Ascending aorta (tissue), 2 donors: ENCODE data around the gene ZBTB22. TPM values are rescaled to one million over a fixed set of nuclear protein-coding genes. Genes with fewer than 3 reads are reported as not detected.
"Not testable (repeated sequence)": the region's sequence is repeated elsewhere in the genome, so short reads cannot be mapped to it uniquely, and the experiment has no call there.

Experiments
- DNase-seq, 2 donors: peaks; one replicate each; pipeline ENCODE4 v3.0.0-alpha.2; 2019; ENCODE audit warnings: low spot score in 2 of 2
- H3K27ac ChIP-seq, 2 donors: fragments of 200-600 bp; sonication (generic); one replicate each; pipeline ENCODE4 v1.5.1; 2016 to 2017; ENCODE audit warnings: mild to moderate bottlenecking in 1 of 2
- H3K27me3 ChIP-seq: fragments of 200-600 bp; sonication (generic); one replicate; pipeline ENCODE4 v1.5.1; 2017
- H3K36me3 ChIP-seq, 2 donors: fragments of 200-600 bp; sonication (generic); one replicate each; pipeline ENCODE4 v1.5.1; 2016
- H3K4me1 ChIP-seq, 2 donors: fragments of 200-600 bp; sonication (generic); one replicate each; pipeline ENCODE4 v1.5.1; 2016 to 2017; ENCODE audit warnings: mild to moderate bottlenecking in 1 of 2
- H3K4me3 ChIP-seq, 2 donors: fragments of 200-600 bp; sonication (generic); one replicate each; pipeline ENCODE4 v1.5.1; 2016 to 2017; ENCODE audit warnings: mild to moderate bottlenecking in 1 of 2
- H3K9me3 ChIP-seq, 2 donors: fragments of 200-600 bp; sonication (generic); one replicate each; pipeline ENCODE4 v1.5.1; 2016
- intact Hi-C: fragments of 100-400 bp; cut with DNase I; formaldehyde crosslinking; loops from one replicate; pipeline ENCODE4 v1.15.1; 2023
- total RNA-seq: library from RNA; depleted of rRNA; stranded (reverse); fragments of >200 nt; gene quantifications from one replicate; pipeline ENCODE4 v1.1.0, GENCODE V29; 2016
- TF ChIP-seq, protein P1 (sequence below), 3 experiments: fragments of 200-600 bp in 2 of 3; fragments of 450-650 bp in 1 of 3; sonication (generic) in 2 of 3; IDR thresholded peaks; one replicate each; pipeline ENCODE4 v1.5.1; 2016 to 2019; ENCODE audit warnings: antibody characterized with exemption in 3 of 3, mild to moderate bottlenecking in 1 of 3, moderate library complexity in 1 of 3

The ZBTB22 gene, protein sequence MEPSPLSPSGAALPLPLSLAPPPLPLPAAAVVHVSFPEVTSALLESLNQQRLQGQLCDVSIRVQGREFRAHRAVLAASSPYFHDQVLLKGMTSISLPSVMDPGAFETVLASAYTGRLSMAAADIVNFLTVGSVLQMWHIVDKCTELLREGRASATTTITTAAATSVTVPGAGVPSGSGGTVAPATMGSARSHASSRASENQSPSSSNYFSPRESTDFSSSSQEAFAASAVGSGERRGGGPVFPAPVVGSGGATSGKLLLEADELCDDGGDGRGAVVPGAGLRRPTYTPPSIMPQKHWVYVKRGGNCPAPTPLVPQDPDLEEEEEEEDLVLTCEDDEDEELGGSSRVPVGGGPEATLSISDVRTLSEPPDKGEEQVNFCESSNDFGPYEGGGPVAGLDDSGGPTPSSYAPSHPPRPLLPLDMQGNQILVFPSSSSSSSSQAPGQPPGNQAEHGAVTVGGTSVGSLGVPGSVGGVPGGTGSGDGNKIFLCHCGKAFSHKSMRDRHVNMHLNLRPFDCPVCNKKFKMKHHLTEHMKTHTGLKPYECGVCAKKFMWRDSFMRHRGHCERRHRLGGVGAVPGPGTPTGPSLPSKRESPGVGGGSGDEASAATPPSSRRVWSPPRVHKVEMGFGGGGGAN
- 35.5 TPM for total RNA-seq

DNA sequence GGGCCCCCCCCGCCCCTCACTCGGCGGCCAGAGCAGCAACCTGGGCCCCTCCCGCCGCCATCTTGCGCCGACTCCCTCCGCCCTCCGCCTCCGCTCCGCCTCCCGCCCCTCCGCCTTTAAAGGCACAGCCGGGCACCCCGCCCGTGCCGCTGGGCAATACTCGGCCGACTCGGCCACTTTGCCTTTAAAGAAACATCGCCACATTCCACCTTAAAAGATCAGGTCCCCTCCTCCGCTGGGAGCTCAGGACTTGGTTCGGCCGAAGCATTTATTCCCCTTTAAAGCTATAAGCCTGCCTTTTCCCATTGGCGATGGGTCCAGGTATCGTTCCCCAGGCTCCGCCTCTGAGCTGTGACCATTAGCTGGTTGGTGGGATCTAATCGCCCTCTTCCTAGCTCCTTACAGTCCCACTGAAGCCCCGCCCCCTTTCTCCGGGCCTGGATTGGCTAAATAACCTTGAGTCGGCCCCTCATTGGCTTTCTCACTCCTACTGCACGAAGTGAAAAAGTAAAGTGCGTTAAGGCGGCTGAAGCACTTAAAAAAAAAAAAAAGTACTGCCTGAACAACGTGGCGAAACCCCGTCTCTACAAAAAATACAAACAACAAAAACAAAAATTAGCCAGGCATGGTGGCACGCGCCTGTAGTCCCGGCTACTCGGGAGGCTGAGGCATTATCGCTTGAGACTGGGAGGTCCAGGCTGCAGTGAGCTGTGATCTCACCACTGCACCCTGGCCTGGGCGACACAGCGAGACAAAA lies at the start of gene ZBTB22:
TSS of gene ZBTB22 (minus strand) at position 76 of the 757 bp plus-strand sequence. CDS start 828 bp downstream, outside the sequence.
- Histone ChIP-seq H3K36me3 (peaks cover 17 to 28% of the 10 kb centered on the region in 2 donors), H3K27me3 (no peaks in the 10 kb centered on the region), H3K4me1 (peaks cover 20 to 49% of the 10 kb centered on the region in 2 donors), H3K4me3 (peak within 1 kb of the TSS; percentile 59 to 64), H3K27ac (peak within 1 kb of the TSS; percentile 75 to 93), H3K9me3 (no peaks in the 10 kb centered on the region)
- intact Hi-C loops = loop anchor here (1.0 to 10.0 kb wide), 3 partner anchors 19 to 1653 kb away; partner anchors contain the start of genes C6orf47, CSNK2B, GPANK1 and HSD17B8
- TF ChIP-seq, protein P1, sequence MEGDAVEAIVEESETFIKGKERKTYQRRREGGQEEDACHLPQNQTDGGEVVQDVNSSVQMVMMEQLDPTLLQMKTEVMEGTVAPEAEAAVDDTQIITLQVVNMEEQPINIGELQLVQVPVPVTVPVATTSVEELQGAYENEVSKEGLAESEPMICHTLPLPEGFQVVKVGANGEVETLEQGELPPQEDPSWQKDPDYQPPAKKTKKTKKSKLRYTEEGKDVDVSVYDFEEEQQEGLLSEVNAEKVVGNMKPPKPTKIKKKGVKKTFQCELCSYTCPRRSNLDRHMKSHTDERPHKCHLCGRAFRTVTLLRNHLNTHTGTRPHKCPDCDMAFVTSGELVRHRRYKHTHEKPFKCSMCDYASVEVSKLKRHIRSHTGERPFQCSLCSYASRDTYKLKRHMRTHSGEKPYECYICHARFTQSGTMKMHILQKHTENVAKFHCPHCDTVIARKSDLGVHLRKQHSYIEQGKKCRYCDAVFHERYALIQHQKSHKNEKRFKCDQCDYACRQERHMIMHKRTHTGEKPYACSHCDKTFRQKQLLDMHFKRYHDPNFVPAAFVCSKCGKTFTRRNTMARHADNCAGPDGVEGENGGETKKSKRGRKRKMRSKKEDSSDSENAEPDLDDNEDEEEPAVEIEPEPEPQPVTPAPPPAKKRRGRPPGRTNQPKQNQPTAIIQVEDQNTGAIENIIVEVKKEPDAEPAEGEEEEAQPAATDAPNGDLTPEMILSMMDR (IDR thresholded peaks at IDR 0.05) = no peak
- peak; percentile 99 to 100 for DNase-seq

DNA sequence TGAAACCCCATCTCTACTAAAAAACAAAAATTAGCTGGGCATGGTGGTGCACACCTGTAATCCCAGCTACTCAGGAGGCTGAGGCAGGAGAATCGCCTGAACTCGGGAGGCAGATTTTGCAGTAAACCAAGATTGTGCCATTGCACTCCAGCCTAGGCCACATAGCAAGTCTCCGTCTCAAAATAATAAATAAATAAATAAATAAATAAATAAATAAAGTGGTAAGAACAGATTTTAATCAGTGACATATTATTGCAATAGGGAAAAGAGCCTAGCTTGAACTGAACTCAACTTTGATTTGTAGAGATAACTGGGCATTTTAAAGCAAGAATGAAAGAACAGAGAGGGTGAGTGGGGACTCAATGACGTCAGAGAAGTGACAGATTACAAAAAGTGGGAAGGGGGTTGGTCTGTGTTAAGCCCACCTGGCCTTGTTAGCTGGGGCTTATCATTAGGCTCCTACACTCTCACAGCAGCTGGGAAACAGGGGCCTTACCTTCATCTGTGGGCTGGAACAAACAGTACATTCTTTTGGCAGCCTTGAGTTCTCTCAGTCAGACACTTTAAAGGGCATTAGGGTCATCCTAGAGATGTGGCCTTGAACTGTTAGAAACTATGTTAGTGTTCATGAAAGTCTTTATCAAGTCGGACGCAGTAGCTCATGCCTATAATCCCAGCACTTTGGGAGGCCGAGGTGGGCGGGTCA lies 49.6 kb upstream of the ZBTB22 start:
- Histone ChIP-seq H3K4me3 (no peak overlapping the region), H3K4me1 (no peaks in the 10 kb centered on the region), H3K27ac (no peak overlapping the region), H3K9me3 (no peaks in the 10 kb centered on the region), H3K36me3 (no peaks in the 10 kb centered on the region), H3K27me3 (no peaks in the 10 kb centered on the region)
- TF ChIP-seq, protein P1 (IDR thresholded peaks at IDR 0.05) = no peak
- no peak for DNase-seq
- intact Hi-C loops = no loop called here

DNA sequence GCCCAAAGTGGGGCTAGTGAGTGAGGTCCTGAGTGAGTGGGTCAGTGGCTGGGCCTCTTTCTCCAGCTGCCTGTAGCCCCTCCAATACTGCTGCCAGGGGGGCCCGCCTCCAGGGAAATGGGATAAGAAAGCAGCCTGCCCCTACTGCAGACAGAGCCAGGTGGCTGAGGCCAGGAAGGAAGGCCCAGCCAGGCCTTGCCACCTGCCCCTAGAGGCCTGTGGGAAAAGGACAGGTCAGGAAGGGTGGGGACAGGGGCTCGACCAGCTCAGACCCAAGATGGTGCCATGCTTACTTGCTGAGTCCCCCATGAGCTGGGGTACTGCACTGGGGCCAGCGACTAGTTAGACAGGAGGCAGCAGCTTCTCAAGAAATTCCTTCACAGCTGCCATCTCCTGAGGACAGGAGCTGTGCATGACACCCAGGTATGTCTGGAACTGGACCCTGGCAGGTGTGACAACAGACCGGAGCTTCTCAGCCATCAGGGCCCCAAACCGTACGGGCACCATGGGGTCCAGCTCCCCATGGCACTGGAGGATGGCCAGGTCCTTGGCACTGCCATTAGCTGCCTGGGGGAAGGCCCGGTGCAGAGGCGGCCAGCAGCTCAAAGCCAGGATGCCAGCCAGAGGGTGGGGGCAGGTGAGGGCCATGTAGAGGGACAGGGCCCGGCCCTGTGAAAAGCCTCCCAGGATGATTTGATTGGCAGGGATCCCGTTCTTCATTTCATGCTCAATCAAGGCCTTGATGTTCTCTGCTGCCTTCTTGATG lies 47.8 kb upstream of the ZBTB22 start:
- H3K36me3 ChIP-seq, DNase-seq, intact Hi-C loops, H3K27me3 ChIP-seq, H3K27ac ChIP-seq, H3K4me1 ChIP-seq, H3K9me3 ChIP-seq, H3K4me3 ChIP-seq: not testable (repeated sequence)

DNA sequence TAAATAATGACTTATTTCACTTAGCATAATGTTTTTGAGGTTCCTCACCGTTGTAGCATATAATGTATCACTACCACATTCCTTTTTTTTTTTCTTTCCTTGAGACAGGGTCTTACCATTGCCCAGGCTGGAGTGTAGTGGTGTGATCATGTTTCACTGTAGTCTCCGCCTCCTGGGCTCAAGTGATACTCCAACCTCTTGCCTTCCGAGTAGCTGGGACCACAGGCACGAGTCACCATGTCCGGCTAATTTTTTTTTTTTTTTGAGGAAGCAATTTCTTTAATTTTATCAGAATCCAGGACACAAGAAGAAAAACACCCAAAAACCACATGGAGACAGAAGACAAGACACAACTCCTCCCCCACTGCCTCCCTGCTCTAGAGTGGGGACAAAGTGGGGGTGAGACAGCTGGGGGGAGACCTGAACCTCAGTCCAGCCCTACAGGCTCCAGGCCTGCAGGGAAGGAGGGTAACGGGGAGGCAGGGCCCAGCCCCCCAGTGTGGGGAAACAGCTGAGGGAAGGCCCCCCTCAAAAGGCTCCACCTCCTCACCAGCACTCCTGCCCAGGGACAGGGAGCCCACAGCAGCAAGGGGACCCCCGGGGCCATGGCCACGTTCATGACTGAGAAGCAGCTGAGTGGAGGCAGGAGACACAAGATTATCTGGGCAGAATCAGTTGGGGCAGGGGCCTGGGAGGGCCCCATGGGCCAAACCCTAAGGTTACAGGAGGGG lies 47.1 kb upstream of the ZBTB22 start:
- H3K9me3 ChIP-seq, H3K4me3 ChIP-seq, H3K36me3 ChIP-seq, DNase-seq, H3K4me1 ChIP-seq, intact Hi-C loops, H3K27ac ChIP-seq, H3K27me3 ChIP-seq: not testable (repeated sequence)

DNA sequence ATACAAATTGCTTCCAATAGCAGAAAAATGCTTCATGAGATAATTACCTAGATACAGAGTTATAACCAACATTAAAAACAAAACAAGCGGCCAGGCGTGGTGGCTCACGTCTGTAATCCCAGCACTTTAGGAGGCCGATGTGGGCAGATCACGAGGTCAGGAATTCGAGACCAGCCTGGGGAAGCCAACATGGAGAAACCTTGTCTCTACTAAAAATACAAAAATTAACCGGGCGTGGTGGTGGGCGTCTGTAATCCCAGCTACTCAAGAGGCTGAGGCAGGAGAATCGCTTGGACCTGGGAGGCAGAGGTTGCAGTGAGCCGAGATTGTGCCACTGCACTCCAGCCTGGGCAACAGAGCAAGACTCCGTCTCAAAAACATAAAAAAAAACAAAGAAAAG lies 45.9 kb upstream of the ZBTB22 start:
- intact Hi-C loops = not testable (repeated sequence)

DNA sequence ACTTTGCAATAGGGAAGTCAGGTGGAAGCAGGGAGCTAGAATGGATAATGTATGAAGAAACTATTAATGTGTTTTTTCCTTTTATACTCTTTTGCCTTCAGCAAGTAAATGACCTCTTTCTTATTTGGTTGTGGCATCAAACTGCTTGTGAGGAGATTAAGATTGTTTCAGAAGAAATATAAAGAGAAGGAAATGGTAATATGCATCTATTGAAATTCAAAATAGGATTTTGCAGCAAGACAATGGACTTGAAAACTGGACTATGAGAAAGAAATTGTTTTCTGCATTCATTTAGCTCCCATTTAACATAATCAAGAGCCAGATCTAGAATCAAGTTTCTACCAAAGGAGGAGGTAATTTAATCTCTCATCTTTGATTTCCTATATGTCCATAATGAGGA lies 41.8 kb upstream of the ZBTB22 start:
- no peaks in the 10 kb centered on the region for H3K9me3 ChIP-seq
- no peak overlapping the region for H3K4me3 ChIP-seq
- no peaks in the 10 kb centered on the region for H3K27me3 ChIP-seq
- intact Hi-C loops = no loop called here
- TF ChIP-seq, protein P1 (IDR thresholded peaks at IDR 0.05) = no peak
- DNase-seq = no peak
- H3K36me3 ChIP-seq = no peaks in the 10 kb centered on the region
- no peak overlapping the region for H3K27ac ChIP-seq
- no peaks in the 10 kb centered on the region for H3K4me1 ChIP-seq

More for the DNA sequence above, 45.9 kb upstream of the ZBTB22 start:
- DNase-seq, H3K36me3 ChIP-seq, H3K4me3 ChIP-seq, H3K4me1 ChIP-seq, H3K27ac ChIP-seq, H3K27me3 ChIP-seq, H3K9me3 ChIP-seq: not testable (repeated sequence)

DNA sequence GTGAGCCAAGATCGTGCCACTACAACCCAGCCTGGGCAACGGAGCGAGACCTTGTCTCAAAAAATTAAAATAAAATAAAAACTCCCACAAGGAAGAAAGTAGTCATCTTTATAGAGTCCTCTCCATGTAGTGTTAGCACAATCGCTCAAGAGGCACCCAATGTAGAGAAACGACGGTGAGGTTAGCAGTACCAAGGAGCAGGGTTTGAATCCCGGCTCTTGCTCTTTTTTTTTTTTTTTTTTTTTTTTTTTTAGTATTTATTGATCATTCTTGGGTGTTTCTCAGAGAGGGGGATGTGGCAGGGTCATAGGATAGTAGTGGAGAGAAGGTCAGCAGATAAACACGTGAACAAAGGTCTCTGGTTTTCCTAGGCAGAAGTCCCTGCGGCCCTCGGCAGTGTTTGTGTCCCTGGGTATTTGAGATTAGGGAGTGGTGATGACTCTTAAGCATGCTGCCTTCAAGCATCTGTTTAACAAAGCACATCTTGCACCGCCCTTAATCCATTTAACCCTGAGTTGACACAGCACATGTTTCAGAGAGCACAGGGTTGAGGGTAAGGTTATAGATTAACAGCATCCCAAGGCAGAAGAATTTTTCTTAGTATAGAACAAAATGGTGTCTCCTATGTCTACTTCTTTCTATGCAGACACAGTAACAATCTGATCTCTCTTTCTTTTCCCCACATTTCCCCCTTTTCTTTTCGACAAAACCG lies 39.8 kb upstream of the ZBTB22 start:
- H3K4me3 ChIP-seq, H3K27ac ChIP-seq, H3K9me3 ChIP-seq, intact Hi-C loops, H3K36me3 ChIP-seq, H3K27me3 ChIP-seq, H3K4me1 ChIP-seq, DNase-seq: not testable (repeated sequence)
